ENCODE data around the gene L3MBTL3.

The L3MBTL3 gene

GRCh38 chr6:130018292-130018743 is at the start of gene L3MBTL3:
Gene L3MBTL3, plus strand, starts transcription at chr6:130018581. Its CDS starts 24,119 bp downstream, at chr6:130042700.
- DNase-seq = peak; percentile 89

GRCh38 chr6:129969064-129969463 is 49.3 kb upstream of the L3MBTL3 start:
- no peak for DNase-seq

- DNase-seq = no peak
These were observed 42.3 kb upstream of the L3MBTL3 start for GRCh38 chr6:129976110-129976509.

GRCh38 chr6:129978148-129978916 is 40.0 kb upstream of the L3MBTL3 start:
- no peak for DNase-seq

GRCh38 chr6:129980821-129981220 is 37.6 kb upstream of the L3MBTL3 start:
- DNase-seq = no peak

- DNase-seq = no peak
These were observed 36.8 kb upstream of the L3MBTL3 start for GRCh38 chr6:129981598-129981997.

GRCh38 chr6:129989396-129989795 is 29.0 kb upstream of the L3MBTL3 start:
- no peak for DNase-seq

- no peak for DNase-seq
These were observed 25.5 kb upstream of the L3MBTL3 start for GRCh38 chr6:129992881-129993280.

GRCh38 chr6:129994410-129994809 is 24.0 kb upstream of the L3MBTL3 start:
- no peak for DNase-seq

- no peak for DNase-seq
These were observed 22.0 kb upstream of the L3MBTL3 start for GRCh38 chr6:129996387-129996786.

GRCh38 chr6:130000526-130001421 is 17.6 kb upstream of the L3MBTL3 start:
- no peak for DNase-seq

- no peak for DNase-seq
These were observed 10.0 kb upstream of the L3MBTL3 start for GRCh38 chr6:130008236-130008873.

- no peak for DNase-seq
These were observed 9.2 kb upstream of the L3MBTL3 start for GRCh38 chr6:130009146-130009545.

GRCh38 chr6:130010387-130010786 is 8.0 kb upstream of the L3MBTL3 start:
- no peak for DNase-seq

- DNase-seq = no peak
These were observed 5.7 kb upstream of the L3MBTL3 start for GRCh38 chr6:130012728-130013127.

GRCh38 chr6:130018744-130019325 is 454 bp downstream of the L3MBTL3 start:
- peak; percentile 16 to 56 for DNase-seq

- peak; percentile 30 to 44 for DNase-seq
These were observed 1.1 kb downstream of the L3MBTL3 start for GRCh38 chr6:130019326-130020072.

- DNase-seq = peak; percentile 25 to 55
These were observed 1.9 kb downstream of the L3MBTL3 start for GRCh38 chr6:130020073-130020906.

- DNase-seq = peak; percentile 88 to 90
These were observed 2.7 kb downstream of the L3MBTL3 start for GRCh38 chr6:130020907-130021629.

GRCh38 chr6:130026859-130027258 is 8.5 kb downstream of the L3MBTL3 start:
- no peak for DNase-seq

Data from CD4-positive, alpha-beta T cell treated with Interleukin-4 for 1 hour (primary cell).